GM12801 (cell line): ENCODE results near the gene LRRC17.

Source experiments
- CTCF ChIP-seq: IDR thresholded peaks from one replicate; pipeline ENCODE4 v1.5.1; 2011; ENCODE audit warnings: control low read depth; ENCODE audit not compliant: insufficient read length; ENCODE audit errors: extremely low read depth

LRRC17 gene

GRCh38 chr7:102953406-102953805 lies 40.6 kb downstream of the LRRC17 start:
- no peak for TF ChIP-seq CTCF

- no peak for TF ChIP-seq CTCF
These were observed 53.7 kb downstream of the LRRC17 start for GRCh38 chr7:102966465-102966864.

GRCh38 chr7:102967798-102968197 lies 55.0 kb downstream of the LRRC17 start:
- TF ChIP-seq CTCF: no peak

GRCh38 chr7:102973096-102973802 lies 60.4 kb downstream of the LRRC17 start:
- TF ChIP-seq CTCF: no peak

GRCh38 chr7:102974366-102975236 lies 61.8 kb downstream of the LRRC17 start:
- TF ChIP-seq CTCF: no peak

- no peak for TF ChIP-seq CTCF
These were observed 63.1 kb downstream of the LRRC17 start for GRCh38 chr7:102975854-102976253.

GRCh38 chr7:102976493-102976892 lies 63.7 kb downstream of the LRRC17 start:
- TF ChIP-seq CTCF: no peak
